HG03460 (cell line): ENCODE results near the gene C18orf54.
"Not testable (repeated sequence)": the region's sequence is repeated elsewhere in the genome, so short reads cannot be mapped to it uniquely, and the experiment has no call there.

Experiments used
- ATAC-seq: cut with Tn5 transposase; IDR thresholded peaks from one replicate; pipeline ENCODE4 v1.9.1; 2021; ENCODE audit not compliant: unreplicated experiment

C18orf54 gene

DNA sequence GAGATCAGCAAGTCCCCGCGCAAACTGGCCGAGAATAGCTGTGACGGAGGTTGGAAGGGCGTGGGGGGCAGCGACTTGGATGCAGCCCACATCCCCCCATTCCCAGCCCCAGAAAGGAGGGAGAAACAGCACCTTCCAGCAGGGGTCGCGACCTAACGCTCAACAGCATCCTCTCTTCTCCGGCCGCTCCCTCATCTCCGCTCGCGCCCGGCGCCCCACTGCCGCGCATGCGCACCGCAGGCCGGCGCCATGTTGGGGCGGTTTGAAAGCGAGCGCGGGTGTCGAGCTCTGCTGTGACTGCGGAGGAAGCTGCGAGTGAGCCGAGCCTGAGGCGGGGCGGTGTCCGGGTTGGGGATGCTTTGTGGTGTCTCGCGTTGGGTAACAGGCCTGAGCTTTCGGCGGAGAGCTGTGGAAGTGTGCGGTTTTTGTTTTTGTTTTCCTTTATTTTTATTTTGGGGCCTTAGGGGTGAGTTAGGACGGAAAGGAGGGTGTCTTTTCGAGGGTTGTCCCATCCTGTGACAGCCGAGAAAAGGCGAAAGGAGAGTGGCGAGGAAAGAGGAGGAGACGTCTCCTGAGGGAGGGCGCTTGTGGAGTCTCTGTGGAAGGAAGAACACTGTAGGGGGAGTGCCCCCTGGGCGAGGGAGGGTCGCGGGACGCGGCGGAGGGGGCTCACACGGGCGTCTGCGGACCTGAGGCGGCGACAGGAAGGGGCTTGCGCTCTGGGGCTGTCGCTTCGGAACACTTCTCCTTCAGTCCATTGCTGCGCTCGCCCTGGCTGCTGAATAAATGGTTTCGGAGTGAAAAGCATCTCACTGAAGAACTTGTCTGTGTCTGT, at the start of gene C18orf54, which contains the start of gene STARD6:
Gene C18orf54, plus strand, starts transcription at position 247 of the 835 bp plus-strand sequence. CDS start 2,667 bp downstream, outside the sequence.
Gene STARD6, minus strand, starts transcription at position 199 of the 835 bp plus-strand sequence. CDS start 3,285 bp downstream, outside the sequence.
- ATAC-seq: peak; percentile 91

DNA sequence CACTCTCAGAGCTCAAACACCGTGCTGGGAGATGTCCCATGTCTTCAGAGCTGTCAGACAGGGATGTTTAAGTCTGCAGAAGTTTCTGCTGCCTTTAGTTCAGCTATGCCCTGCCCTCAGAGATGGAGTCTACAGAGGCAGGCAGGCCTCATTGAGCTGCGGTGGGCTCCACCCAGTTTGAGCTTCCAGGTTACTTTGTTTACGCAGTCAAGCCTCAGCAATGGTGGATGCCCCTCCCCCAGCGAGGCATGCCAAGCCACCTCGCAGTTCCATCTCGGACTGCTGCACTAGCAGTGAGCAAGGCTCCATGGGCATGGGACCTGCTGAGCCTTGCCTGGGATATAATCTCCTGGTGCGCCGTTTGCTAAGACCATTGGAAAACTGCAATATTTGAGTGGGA, 48.1 kb upstream of the C18orf54 start:
- not testable (repeated sequence) for ATAC-seq

GRCh38 chr18:54316071-54316820, 41.5 kb upstream of the C18orf54 start:
- no peak for ATAC-seq

DNA sequence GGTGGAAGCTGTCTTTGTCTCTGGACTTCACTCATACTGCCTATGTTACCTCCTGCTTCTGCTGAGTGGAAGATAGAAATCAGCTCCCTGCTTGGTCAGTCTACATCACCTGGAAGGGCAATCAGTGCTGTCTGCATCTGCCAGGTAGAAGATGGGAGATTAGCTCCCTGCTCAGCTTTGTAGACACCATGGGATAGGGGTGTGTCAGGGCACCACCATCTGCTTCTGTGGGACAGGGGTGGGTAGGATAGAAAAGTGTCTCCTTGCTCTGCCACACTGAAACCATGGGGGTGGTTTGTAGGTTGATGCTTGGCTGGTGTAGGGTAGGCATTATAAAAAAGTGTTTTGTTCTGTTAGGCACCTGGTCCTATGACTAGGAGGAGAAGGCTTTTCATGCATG, 34.1 kb upstream of the C18orf54 start:
- no peak for ATAC-seq

GRCh38 chr18:54323970-54324369, 33.7 kb upstream of the C18orf54 start:
- ATAC-seq: no peak

DNA sequence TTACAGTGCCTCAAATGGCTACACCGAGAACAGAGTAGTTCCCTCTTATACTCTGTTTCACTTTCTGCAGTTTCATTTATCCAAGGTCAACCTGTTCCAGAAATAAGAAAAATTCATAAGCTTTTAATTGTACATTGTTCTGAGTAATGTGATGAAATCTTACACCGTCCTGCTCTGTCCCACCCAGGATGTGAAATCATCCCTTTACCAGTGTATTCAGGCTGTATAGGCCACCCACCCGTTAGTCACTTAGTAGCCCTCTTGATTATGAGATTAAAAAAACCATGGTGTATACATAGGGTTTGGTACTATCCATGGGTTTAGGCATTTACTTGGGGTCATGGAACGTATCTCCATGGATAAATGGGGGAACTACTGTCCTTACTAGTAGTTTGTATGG, 29.9 kb upstream of the C18orf54 start:
- no peak for ATAC-seq

GRCh38 chr18:54329787-54330186, 27.9 kb upstream of the C18orf54 start:
- no peak for ATAC-seq

GRCh38 chr18:54330768-54331548, 26.7 kb upstream of the C18orf54 start:
- ATAC-seq: no peak

GRCh38 chr18:54335638-54336173, 22.0 kb upstream of the C18orf54 start:
- no peak for ATAC-seq

DNA sequence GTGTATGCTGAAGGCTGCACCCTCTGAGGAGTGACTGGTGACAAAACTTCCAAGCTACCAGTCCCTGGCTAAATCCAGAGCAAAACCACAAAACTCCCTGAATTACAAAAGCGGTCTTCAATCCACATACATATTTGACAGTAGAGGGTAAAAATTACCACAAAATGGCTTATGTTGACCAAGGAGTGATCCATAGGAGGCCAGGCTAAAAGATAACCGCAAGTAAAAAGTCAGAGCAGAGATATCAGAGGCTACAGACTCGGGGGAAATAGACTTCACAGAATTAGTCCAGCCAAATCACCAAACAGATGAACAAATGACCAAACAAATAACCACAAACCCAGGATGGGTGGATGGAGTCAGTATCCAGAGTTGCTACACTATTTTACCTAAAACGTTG, 19.5 kb upstream of the C18orf54 start:
- no peak for ATAC-seq

- no peak for ATAC-seq
These were observed 6.5 kb upstream of the C18orf54 start for GRCh38 chr18:54351186-54351585.

- peak; percentile 38 for ATAC-seq
These were observed 535 bp upstream of the C18orf54 start for GRCh38 chr18:54357082-54357659.

DNA sequence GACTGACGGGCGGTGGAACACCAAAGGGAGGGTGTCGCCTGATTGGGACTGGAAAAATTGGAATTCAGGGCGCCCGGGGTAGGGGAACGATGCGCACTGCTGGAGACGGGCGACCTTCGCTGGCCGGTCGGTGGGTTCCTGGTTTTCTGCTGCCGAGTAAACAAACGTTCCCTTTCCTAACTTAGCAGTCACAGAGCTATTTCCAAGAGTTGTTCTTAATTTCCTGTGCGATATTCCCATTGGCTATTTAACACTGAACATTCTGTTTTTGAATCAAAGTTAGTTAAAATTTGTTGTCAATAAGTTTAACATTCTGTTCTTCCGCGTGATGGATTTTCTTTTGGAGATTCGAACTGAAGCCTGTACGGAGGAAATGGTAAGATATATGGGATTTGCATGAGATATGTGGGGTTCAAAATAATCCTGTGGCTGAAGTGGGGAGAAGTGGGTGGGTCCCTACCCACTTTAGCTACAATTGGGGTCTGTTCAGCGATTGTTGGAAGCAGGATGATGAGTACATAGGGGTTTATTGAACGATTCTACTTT, 862 bp downstream of the C18orf54 start:
- peak; percentile 10 for ATAC-seq

GRCh38 chr18:54359233-54359632, 1.5 kb downstream of the C18orf54 start:
- ATAC-seq: no peak

GRCh38 chr18:54360406-54360805, 2.7 kb downstream of the C18orf54 start:
- no peak for ATAC-seq

- no peak for ATAC-seq
These were observed 20.4 kb downstream of the C18orf54 start for GRCh38 chr18:54378057-54378456.

DNA sequence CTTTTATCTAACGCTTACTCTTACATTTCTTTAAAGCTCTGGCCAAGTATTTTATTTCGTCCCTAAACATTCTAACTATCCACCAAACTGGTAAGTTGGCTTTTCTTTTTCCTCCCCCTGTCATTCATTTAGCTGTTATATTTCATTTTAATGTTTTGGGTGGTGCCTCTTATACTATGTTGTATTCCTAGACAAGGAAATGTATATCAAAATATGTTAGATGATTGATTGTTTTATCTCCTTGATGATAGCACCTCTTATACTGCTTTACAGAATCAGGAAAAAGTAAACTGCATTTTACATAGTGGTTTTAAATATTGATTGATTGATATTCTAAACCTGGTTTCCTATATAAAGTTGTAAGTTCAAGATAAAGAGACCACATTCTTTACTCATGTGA, 23.9 kb downstream of the C18orf54 start:
- no peak for ATAC-seq

GRCh38 chr18:54382076-54382475, 24.4 kb downstream of the C18orf54 start:
- ATAC-seq: no peak

DNA sequence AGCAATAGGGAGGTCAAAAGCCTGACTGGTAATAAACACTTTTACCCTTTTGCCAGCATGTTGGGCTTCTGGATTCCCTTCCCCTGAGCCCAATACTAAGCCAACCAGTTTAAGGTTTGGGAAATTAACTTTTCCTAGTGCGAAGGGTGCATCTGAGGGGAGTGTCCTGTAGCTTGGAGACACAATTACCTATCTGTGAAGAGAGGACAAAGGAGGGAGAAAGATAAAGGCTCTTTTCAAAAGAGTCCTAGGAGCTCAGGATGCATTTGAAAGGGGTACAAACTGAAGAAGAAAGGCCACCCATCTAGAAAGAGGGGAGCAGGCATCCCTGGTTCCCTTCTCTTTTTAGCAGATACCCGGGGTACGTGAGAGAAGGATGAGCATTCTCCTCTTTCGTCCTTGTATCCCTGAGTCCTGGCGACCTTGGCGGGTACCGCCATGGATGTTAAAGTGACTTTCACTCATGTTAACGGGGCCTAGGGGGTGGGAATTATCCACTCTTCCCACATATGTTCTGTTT, 25.1 kb downstream of the C18orf54 start:
- ATAC-seq: no peak

DNA sequence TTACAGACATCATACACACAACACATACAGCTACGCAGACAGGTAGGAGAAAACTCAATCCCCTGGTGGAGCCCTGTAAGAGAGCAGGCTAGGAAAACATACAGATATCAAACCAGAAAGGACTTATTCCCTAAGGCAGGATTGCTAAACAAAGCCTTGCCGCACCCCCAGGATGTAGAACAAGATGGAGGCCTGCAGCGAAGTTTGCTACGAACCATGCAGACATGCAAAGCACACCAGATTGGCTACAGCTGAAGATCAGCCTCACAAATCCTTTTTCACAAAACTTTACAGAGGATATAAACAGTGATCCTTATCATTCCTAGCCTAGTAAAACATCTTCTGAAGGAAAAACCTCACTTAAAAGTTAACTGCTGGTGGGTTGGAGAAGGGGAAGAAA, 28.3 kb downstream of the C18orf54 start:
- ATAC-seq: no peak
